Bronchial epithelial cell (primary cell): ENCODE measurements around the gene BAD. TPM values are rescaled to one million over a fixed set of nuclear protein-coding genes. Genes with fewer than 3 reads are reported as not detected.

Experiments used
- DNase-seq: peaks from one replicate; pipeline ENCODE4 v3.0.0-alpha.2; 2010; ENCODE audit warnings: low read depth
- FAIRE-seq: peaks from 2 replicates; lab custom pipeline; 2011; peaks lifted over from hg19 to GRCh38; lab: Jason Lieb, UNC
- H3K27me3 ChIP-seq: 2 replicates; pipeline ENCODE4 v1.5.1; 2011; ENCODE audit warnings: low read length; ENCODE audit not compliant: control insufficient read depth, insufficient read depth
- H3K36me3 ChIP-seq: 2 replicates; pipeline ENCODE4 v1.5.1; 2011; ENCODE audit warnings: low read length; ENCODE audit not compliant: control insufficient read depth, insufficient read depth
- H3K4me3 ChIP-seq: 2 replicates; pipeline ENCODE4 v1.5.1; 2011; ENCODE audit warnings: mild to moderate bottlenecking, low read depth, low read length, control low read depth
- total RNA-seq: library from RNA; depleted of rRNA; stranded (reverse); fragments of >200 nt; gene quantifications from 2 replicates; pipeline ENCODE4 v1.2.1, GENCODE V29; 2014
- TF ChIP-seq, protein P1 (sequence below): IDR thresholded peaks from 2 replicates; pipeline ENCODE4 v1.5.1; 2011; ENCODE audit warnings: mild to moderate bottlenecking, moderate library complexity, low read length, control low read depth, inconsistent platforms; ENCODE audit not compliant: insufficient read depth, severe bottlenecking

The BAD gene
- total RNA-seq, 1 donor from 2014 or later = 63.4 TPM

DNA sequence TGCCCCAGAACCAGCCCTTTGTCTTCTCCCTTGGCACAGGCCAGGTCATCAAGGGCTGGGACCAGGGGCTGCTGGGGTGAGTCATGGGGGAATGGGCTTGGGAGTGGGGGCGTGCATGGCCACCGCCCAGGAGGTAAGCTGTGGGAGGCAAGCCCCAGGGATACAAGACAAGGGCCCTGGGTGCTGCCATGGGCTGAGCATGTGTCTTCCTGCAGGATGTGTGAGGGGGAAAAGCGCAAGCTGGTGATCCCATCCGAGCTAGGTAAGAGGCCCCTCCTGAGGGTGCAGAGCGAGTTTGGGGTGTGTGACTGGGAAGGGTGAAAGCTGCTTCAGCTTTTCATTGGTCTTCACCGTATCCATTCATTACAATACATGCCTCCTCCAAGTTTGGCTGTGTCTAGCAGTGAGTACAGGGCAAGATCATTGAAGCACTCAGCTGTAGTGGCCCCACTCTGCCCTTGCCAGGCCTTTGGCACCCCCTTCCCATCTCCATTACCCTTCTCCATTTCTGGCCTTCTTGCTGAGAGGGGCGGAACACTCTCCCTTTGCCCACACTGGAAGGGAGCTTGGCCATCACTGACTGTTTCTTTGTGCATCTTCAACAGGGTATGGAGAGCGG lies 41.1 kb downstream of the BAD start:
- Histone ChIP-seq H3K27me3 (no peaks in the 10 kb centered on the region), H3K36me3 (peaks cover 12% of the 10 kb centered on the region), H3K4me3 (no peak overlapping the region)
- TF ChIP-seq, protein P1, sequence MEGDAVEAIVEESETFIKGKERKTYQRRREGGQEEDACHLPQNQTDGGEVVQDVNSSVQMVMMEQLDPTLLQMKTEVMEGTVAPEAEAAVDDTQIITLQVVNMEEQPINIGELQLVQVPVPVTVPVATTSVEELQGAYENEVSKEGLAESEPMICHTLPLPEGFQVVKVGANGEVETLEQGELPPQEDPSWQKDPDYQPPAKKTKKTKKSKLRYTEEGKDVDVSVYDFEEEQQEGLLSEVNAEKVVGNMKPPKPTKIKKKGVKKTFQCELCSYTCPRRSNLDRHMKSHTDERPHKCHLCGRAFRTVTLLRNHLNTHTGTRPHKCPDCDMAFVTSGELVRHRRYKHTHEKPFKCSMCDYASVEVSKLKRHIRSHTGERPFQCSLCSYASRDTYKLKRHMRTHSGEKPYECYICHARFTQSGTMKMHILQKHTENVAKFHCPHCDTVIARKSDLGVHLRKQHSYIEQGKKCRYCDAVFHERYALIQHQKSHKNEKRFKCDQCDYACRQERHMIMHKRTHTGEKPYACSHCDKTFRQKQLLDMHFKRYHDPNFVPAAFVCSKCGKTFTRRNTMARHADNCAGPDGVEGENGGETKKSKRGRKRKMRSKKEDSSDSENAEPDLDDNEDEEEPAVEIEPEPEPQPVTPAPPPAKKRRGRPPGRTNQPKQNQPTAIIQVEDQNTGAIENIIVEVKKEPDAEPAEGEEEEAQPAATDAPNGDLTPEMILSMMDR = no peak
- no peak for DNase-seq
- FAIRE-seq = no peak

DNA sequence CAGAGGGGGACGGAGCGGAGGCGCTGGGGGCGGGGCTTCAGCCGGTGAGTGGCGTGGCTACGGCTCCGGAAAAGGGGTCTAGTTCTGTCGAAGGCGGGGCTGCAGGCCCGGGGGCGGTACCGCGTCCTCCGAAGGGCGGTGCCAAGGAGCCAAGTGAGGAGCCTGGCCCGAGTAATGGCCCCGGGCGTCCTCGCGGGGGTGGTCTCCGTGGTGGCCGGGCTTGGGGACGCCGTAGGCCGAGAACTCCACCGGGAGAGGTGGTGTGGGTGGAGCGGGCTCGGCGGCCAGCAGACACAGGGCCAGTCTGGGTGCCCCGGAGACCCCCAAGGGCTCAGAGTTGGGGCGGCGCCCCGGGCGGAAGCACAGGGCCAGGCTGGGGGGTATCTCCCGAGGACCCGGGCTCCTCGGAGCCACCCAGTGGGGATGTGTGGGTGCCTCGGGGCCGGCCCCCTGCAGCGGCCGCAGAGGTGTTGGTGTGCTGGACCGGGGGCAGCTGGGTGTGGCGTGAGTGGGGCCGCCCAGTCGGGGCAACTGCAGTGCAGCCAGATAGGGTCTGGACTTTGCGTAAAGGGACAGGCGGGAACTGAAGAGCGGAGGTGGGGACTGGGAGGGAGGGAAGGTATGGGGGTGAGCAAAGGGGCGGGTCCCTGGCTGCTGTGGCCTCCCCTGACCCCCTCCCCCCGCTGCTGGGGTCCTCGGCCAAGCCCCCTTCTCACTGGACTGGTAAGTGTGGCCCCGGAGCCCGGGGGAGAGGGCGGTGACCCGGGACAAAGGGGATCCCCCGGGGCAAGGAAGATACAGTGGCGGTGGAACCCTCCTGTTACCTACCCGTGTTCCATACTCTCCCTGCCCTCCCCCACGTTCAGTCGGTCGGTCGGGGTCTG lies 42.7 kb downstream of the BAD start:
- no peak for FAIRE-seq
- H3K36me3 ChIP-seq = peaks cover 13% of the 10 kb centered on the region
- TF ChIP-seq, protein P1 = no peak
- H3K4me3 ChIP-seq = peak overlapping the region; percentile 90
- H3K27me3 ChIP-seq = no peaks in the 10 kb centered on the region
- peak; percentile 94 for DNase-seq

DNA sequence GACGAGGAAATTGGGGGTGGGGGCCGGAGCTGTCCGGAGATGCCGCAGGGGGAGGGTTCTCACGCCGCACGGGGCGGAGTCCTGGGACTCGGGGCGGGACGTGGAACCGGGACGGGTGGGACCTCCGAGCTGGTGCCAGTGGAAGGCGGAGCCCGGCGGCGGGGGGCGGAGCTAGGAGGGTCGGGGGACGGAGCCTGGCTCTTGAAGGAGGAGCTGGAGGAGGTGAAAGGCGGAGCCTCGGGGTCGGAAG lies 43.3 kb downstream of the BAD start:
- peak overlapping the region; percentile 90 for H3K4me3 ChIP-seq
- DNase-seq (no peak), FAIRE-seq (no peak)
- H3K36me3 ChIP-seq = peaks cover 13% of the 10 kb centered on the region
- H3K27me3 ChIP-seq = no peaks in the 10 kb centered on the region
- TF ChIP-seq, protein P1 = no peak

DNA sequence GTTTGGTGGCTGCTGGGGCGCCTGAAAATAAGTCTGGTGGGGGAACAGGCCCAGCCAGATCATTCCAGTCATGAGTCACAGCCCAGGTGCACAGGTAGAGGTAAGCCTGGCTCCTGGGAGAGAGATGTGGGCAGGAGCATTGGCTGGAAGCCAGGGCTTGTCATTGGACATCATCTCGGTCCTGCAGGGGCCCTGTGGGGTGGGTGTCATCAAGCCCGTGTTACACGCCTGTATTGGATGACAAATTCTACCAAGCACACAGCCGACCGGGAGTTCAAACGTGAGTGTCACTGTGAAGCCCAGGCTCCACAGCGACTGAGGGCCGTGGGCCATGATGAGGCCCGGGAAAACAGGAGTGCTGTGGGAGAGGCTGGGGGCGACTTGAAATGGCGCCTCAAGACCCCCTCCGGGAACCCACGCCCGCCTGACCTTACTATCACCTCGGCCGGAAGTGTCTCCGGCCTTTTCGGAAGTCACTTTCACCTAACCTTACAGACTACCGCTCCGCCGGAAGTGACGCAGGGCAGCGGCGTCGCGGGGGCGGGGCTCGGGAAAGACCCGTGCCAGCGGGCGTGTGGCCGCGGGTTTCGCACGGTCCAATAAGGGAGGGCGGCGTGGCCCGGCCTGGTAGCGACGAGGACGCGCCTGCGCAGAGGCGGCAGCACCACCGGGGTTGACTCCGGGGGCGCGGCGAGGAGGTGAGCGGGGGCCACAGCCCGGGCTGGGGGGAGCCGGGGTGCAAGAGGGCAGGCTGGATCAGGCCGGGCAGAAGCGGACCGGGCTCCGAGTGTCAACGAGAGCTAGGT lies 43.8 kb downstream of the BAD start, which contains the start of gene FKBP2:
Gene FKBP2 (plus strand): TSS at position 661 of the 806 bp plus-strand sequence. CDS start 1,293 bp downstream, outside the sequence.
- Histone ChIP-seq H3K36me3 (peaks cover 13% of the 10 kb centered on the region), H3K4me3 (peak within 1 kb of the TSS; percentile 90), H3K27me3 (no peaks in the 10 kb centered on the region)
- FAIRE-seq (no peak), DNase-seq (peak; percentile 97)
- TF ChIP-seq, protein P1 = no peak

DNA sequence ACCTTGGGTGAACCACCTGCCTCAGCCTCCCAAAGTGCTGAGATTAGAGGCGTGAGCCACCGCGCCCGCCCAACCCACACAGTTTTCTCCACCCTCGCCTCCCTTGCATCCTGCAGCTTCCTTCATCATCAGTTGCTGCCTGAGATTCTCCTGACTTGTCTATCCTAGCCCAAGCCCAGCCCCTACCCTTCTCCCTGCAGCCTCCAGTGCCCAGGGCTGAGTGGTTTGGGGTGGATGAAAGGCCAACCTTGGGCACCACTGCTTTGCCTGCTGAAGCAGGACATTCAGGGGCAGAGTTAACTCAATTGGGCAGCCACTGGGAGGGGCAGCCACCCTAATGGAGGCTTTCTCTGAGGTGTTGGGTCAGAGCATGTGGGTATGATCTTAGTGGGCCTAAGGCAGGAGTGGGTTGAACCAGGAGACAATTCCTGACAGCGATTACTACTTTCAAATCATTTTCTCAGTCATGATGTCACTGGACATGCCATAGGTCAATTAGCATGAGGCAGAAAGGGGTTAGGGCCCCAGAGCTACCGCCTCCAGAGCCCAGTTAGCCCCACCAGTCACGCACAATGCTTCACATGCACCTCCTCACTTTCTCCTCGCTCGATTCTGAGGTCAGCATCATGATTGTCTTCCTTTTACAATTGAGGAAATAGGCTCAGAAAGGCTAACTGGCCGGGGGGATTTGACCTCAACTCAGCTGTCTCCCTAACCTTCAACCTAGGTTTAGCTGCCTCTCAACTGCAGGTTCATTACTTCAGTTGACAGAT lies 44.6 kb downstream of the BAD start:
- Histone ChIP-seq H3K36me3 (peaks cover 11% of the 10 kb centered on the region), H3K27me3 (no peaks in the 10 kb centered on the region), H3K4me3 (no peak overlapping the region)
- TF ChIP-seq, protein P1 = no peak
- DNase-seq (no peak), FAIRE-seq (no peak)
